ENCODE measurements around the gene SYTL5. TPM values are rescaled to one million over a fixed set of nuclear protein-coding genes. Genes with fewer than 3 reads are reported as not detected.

SYTL5 gene
- polyA plus RNA-seq, 1 donor (not counting 4 experiments of a cell fraction or from before 2014, with no cell fraction given): 0.09 TPM

GRCh38 chrX:38117485-38117884 is 111.1 kb downstream of the SYTL5 start:
- H3K9ac ChIP-seq (ENCODE audit: control insufficient read depth, extremely low read depth, insufficient read depth, low read length): no peak overlapping the region
- TF ChIP-seq, protein P1, sequence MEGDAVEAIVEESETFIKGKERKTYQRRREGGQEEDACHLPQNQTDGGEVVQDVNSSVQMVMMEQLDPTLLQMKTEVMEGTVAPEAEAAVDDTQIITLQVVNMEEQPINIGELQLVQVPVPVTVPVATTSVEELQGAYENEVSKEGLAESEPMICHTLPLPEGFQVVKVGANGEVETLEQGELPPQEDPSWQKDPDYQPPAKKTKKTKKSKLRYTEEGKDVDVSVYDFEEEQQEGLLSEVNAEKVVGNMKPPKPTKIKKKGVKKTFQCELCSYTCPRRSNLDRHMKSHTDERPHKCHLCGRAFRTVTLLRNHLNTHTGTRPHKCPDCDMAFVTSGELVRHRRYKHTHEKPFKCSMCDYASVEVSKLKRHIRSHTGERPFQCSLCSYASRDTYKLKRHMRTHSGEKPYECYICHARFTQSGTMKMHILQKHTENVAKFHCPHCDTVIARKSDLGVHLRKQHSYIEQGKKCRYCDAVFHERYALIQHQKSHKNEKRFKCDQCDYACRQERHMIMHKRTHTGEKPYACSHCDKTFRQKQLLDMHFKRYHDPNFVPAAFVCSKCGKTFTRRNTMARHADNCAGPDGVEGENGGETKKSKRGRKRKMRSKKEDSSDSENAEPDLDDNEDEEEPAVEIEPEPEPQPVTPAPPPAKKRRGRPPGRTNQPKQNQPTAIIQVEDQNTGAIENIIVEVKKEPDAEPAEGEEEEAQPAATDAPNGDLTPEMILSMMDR (optimal IDR thresholded peaks at IDR 0.05 in 1 of 3, IDR thresholded peaks at IDR 0.05 in 1 of 3, conservative IDR thresholded peaks at IDR 0.05 in 1 of 3; ENCODE audit: extremely low read depth in 1 of 3, insufficient read depth in 2 of 3, low read length in 3 of 3): no peak
- TF ChIP-seq EZH2 (IDR thresholded peaks at IDR 0.05; ENCODE audit: low read length): no peak
- H3K27me3 ChIP-seq (ENCODE audit: control insufficient read depth, extremely low read depth, insufficient read depth, low read length): no peaks in the 10 kb centered on the region
- no peaks in the 10 kb centered on the region for H3K79me2 ChIP-seq (ENCODE audit: control insufficient read depth, insufficient read depth, low read length)
- DNase-seq (ENCODE audit: low read depth, low spot score): no peak
- no peaks in the 10 kb centered on the region for H3K4me1 ChIP-seq (ENCODE audit: control insufficient read depth, extremely low read depth, insufficient read depth, low read length)
- no peaks in the 10 kb centered on the region for H3K9me3 ChIP-seq (ENCODE audit: control insufficient read depth, low read depth, low read length)
- FAIRE-seq: no peak
- H3K4me3 ChIP-seq (ENCODE audit: control insufficient read depth in 2 of 3, extremely low read depth in 1 of 3, insufficient read depth in 2 of 3, low read depth in 1 of 3, low read length in 3 of 3): no peak overlapping the region
- dilution Hi-C loops (cut with MboI; ENCODE audit: extremely low pct_ligation_motif_present, low sequenced_read_pairs): no loop called here
- no peaks in the 10 kb centered on the region for H3K9me1 ChIP-seq (ENCODE audit: control insufficient read depth, extremely low read depth, insufficient read depth, low read length)
- no peaks in the 10 kb centered on the region for H3K36me3 ChIP-seq (ENCODE audit: control insufficient read depth in 2 of 2, extremely low read depth in 1 of 2, insufficient read depth in 2 of 2, low read length in 2 of 2)
- H2AFZ ChIP-seq (ENCODE audit: control insufficient read depth, low read length): no peak overlapping the region
- H3K27ac ChIP-seq (ENCODE audit: control insufficient read depth, insufficient read depth, low read length): no peak overlapping the region
- H3K4me2 ChIP-seq (ENCODE audit: control insufficient read depth, extremely low read depth, insufficient read depth, low read depth, low read length): no peak overlapping the region
- no peaks in the 10 kb centered on the region for H4K20me1 ChIP-seq (ENCODE audit: control insufficient read depth, extremely low read depth, insufficient read depth, low read length)

GRCh38 chrX:38124000-38124399 is 117.6 kb downstream of the SYTL5 start:
- DNase-seq (ENCODE audit: low read depth, low spot score): no peak
- no peak for FAIRE-seq
- no peak overlapping the region for H3K9ac ChIP-seq (ENCODE audit: control insufficient read depth, extremely low read depth, insufficient read depth, low read length)
- H3K9me1 ChIP-seq (ENCODE audit: control insufficient read depth, extremely low read depth, insufficient read depth, low read length): no peaks in the 10 kb centered on the region
- no peak overlapping the region for H3K4me3 ChIP-seq (ENCODE audit: control insufficient read depth in 2 of 3, extremely low read depth in 1 of 3, insufficient read depth in 2 of 3, low read depth in 1 of 3, low read length in 3 of 3)
- no peaks in the 10 kb centered on the region for H4K20me1 ChIP-seq (ENCODE audit: control insufficient read depth, extremely low read depth, insufficient read depth, low read length)
- TF ChIP-seq, protein P1 (optimal IDR thresholded peaks at IDR 0.05 in 1 of 3, IDR thresholded peaks at IDR 0.05 in 1 of 3, conservative IDR thresholded peaks at IDR 0.05 in 1 of 3; ENCODE audit: extremely low read depth in 1 of 3, insufficient read depth in 2 of 3, low read length in 3 of 3): no peak
- TF ChIP-seq EZH2 (IDR thresholded peaks at IDR 0.05; ENCODE audit: low read length): no peak
- dilution Hi-C loops (cut with MboI; ENCODE audit: extremely low pct_ligation_motif_present, low sequenced_read_pairs): no loop called here
- H3K9me3 ChIP-seq (ENCODE audit: control insufficient read depth, low read depth, low read length): no peaks in the 10 kb centered on the region
- H3K4me1 ChIP-seq (ENCODE audit: control insufficient read depth, extremely low read depth, insufficient read depth, low read length): no peaks in the 10 kb centered on the region
- no peaks in the 10 kb centered on the region for H3K27me3 ChIP-seq (ENCODE audit: control insufficient read depth, extremely low read depth, insufficient read depth, low read length)
- no peaks in the 10 kb centered on the region for H3K36me3 ChIP-seq (ENCODE audit: control insufficient read depth in 2 of 2, extremely low read depth in 1 of 2, insufficient read depth in 2 of 2, low read length in 2 of 2)
- no peak overlapping the region for H2AFZ ChIP-seq (ENCODE audit: control insufficient read depth, low read length)
- no peaks in the 10 kb centered on the region for H3K79me2 ChIP-seq (ENCODE audit: control insufficient read depth, insufficient read depth, low read length)
- no peak overlapping the region for H3K4me2 ChIP-seq (ENCODE audit: control insufficient read depth, extremely low read depth, insufficient read depth, low read depth, low read length)
- H3K27ac ChIP-seq (ENCODE audit: control insufficient read depth, insufficient read depth, low read length): no peak overlapping the region
